ENCODE results near the gene REG1A. TPM values are rescaled to one million over a fixed set of nuclear protein-coding genes. Genes with fewer than 3 reads are reported as not detected.

REG1A gene
- total RNA-seq, 2 donors from 2014 or later = not detected

GRCh38 chr2:79103214-79103613 is 17.1 kb upstream of the REG1A start:
- no peak overlapping the region for H3K27ac Mint-ChIP-seq
- H3K4me1 Mint-ChIP-seq = no peaks in the 10 kb centered on the region
- no peaks in the 10 kb centered on the region for H3K9me3 ChIP-seq (ENCODE audit: control insufficient read depth, low read length, poor library complexity, severe bottlenecking)
- DNase-seq (no peak), ATAC-seq (no peak)
- H3K27me3 Mint-ChIP-seq = no peaks in the 10 kb centered on the region
- no peak overlapping the region for H3K4me3 Mint-ChIP-seq
- H3K36me3 Mint-ChIP-seq (ENCODE audit: low read depth) = no peaks in the 10 kb centered on the region

- no peaks in the 10 kb centered on the region for H3K4me1 Mint-ChIP-seq
- ATAC-seq = no peak
- H3K27ac Mint-ChIP-seq = no peak overlapping the region
- no peaks in the 10 kb centered on the region for H3K9me3 ChIP-seq (ENCODE audit: control insufficient read depth, low read length, poor library complexity, severe bottlenecking)
- no peaks in the 10 kb centered on the region for H3K36me3 Mint-ChIP-seq (ENCODE audit: low read depth)
- no peaks in the 10 kb centered on the region for H3K27me3 Mint-ChIP-seq
- no peak overlapping the region for H3K4me3 Mint-ChIP-seq
- DNase-seq = no peak
These were observed 15.0 kb upstream of the REG1A start for GRCh38 chr2:79105259-79105658.

DNA sequence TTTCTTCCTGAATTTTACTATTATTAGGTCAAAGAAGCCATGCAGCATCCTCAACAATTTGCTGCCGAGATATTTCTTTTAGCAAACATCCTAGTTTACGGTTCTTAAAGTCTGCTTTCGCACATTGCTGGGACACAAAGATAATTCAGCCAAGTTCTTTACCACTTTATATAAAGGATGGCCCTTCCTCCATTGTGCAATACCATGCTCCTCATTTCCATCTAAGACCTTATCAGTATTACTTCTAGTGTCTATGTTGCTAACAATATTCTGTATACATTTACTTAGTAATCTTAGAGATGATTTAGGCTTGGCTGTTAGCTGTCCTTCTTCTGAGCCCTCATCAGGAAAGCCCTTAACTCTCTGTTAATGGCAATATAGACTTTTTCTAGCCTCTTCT is 8.0 kb upstream of the REG1A start:
- no peaks in the 10 kb centered on the region for H3K9me3 ChIP-seq (ENCODE audit: control insufficient read depth, low read length, poor library complexity, severe bottlenecking)
- Mint-ChIP-seq H3K36me3 (ENCODE audit: low read depth) (no peaks in the 10 kb centered on the region), H3K27ac (no peak overlapping the region)

GRCh38 chr2:79114797-79115494 is 5.3 kb upstream of the REG1A start:
- Mint-ChIP-seq H3K4me3 (no peak overlapping the region), H3K4me1 (no peaks in the 10 kb centered on the region), H3K27me3 (no peaks in the 10 kb centered on the region), H3K36me3 (ENCODE audit: low read depth) (no peaks in the 10 kb centered on the region), H3K27ac (no peak overlapping the region)
- ATAC-seq = no peak
- no peaks in the 10 kb centered on the region for H3K9me3 ChIP-seq (ENCODE audit: control insufficient read depth, low read length, poor library complexity, severe bottlenecking)
- no peak for DNase-seq

More for the DNA sequence above, 8.0 kb upstream of the REG1A start:
- no peak for DNase-seq
- Mint-ChIP-seq H3K27me3 (no peaks in the 10 kb centered on the region), H3K4me1 (no peaks in the 10 kb centered on the region), H3K4me3 (no peak overlapping the region)
- no peak for ATAC-seq

- Mint-ChIP-seq H3K4me1 (no peaks in the 10 kb centered on the region), H3K27me3 (no peaks in the 10 kb centered on the region), H3K36me3 (ENCODE audit: low read depth) (no peaks in the 10 kb centered on the region), H3K27ac (no peak overlapping the region), H3K4me3 (no peak overlapping the region)
- no peak for ATAC-seq
- H3K9me3 ChIP-seq (ENCODE audit: control insufficient read depth, low read length, poor library complexity, severe bottlenecking) = no peaks in the 10 kb centered on the region
- DNase-seq = no peak
These were observed 3.0 kb upstream of the REG1A start for GRCh38 chr2:79116997-79117928.

DNA sequence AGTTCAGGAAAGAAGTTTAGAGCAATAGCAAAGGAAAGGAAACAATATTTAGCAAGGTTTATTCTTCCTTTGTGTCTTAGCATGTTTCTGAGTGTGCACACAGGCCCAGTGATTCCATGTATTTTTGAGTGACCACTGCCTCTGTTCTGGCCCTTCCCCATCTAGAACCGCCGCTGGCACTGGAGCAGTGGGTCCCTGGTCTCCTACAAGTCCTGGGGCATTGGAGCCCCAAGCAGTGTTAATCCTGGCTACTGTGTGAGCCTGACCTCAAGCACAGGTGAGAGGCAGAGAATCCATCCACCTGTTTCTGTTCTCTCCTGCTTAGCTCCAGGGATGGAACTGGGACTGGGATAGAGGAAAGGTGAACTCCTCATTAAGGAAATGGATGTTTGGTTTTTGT is 2.4 kb downstream of the REG1A start:
- H3K4me3 Mint-ChIP-seq = no peak overlapping the region
- no peaks in the 10 kb centered on the region for H3K9me3 ChIP-seq (ENCODE audit: control insufficient read depth, low read length, poor library complexity, severe bottlenecking)
- no peak for ATAC-seq
- no peaks in the 10 kb centered on the region for H3K36me3 Mint-ChIP-seq (ENCODE audit: low read depth)
- H3K4me1 Mint-ChIP-seq = no peaks in the 10 kb centered on the region
- no peak for DNase-seq
- no peak overlapping the region for H3K27ac Mint-ChIP-seq
- no peaks in the 10 kb centered on the region for H3K27me3 Mint-ChIP-seq

GRCh38 chr2:79124907-79125720 is 4.8 kb downstream of the REG1A start:
- Mint-ChIP-seq H3K4me3 (no peak overlapping the region), H3K27me3 (no peaks in the 10 kb centered on the region), H3K36me3 (ENCODE audit: low read depth) (no peaks in the 10 kb centered on the region), H3K4me1 (no peaks in the 10 kb centered on the region), H3K27ac (no peak overlapping the region)
- DNase-seq = no peak
- H3K9me3 ChIP-seq (ENCODE audit: control insufficient read depth, low read length, poor library complexity, severe bottlenecking) = no peaks in the 10 kb centered on the region
- ATAC-seq = no peak

GRCh38 chr2:79125721-79125985 is 5.4 kb downstream of the REG1A start:
- no peaks in the 10 kb centered on the region for H3K36me3 Mint-ChIP-seq (ENCODE audit: low read depth)
- ATAC-seq (no peak), DNase-seq (no peak)
- H3K9me3 ChIP-seq (ENCODE audit: control insufficient read depth, low read length, poor library complexity, severe bottlenecking) = no peaks in the 10 kb centered on the region
- H3K4me1 Mint-ChIP-seq = no peaks in the 10 kb centered on the region
- H3K27me3 Mint-ChIP-seq = no peaks in the 10 kb centered on the region
- H3K27ac Mint-ChIP-seq = no peak overlapping the region
- H3K4me3 Mint-ChIP-seq = no peak overlapping the region

DNA sequence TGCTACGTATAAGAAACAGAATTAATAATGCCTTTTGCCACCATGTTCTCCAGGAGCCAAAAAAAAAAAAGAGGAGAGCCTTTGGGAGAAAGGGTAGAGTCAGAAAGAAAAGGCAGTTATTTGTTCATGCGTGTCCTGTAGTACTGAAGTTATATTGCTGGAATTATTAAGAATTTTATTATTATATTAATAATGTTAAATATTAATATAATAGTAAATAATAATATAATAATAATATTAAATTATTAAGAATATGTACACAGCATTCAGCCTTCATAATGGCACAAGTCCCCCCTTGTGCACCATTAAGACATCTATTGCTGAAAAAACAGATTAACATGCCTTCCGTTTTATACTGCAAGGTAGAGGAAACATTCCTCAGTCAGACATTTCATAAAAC is 8.1 kb downstream of the REG1A start:
- Mint-ChIP-seq H3K4me3 (no peak overlapping the region), H3K36me3 (ENCODE audit: low read depth) (no peaks in the 10 kb centered on the region), H3K27ac (no peak overlapping the region), H3K27me3 (no peaks in the 10 kb centered on the region), H3K4me1 (no peaks in the 10 kb centered on the region)
- DNase-seq (no peak), ATAC-seq (no peak)
- H3K9me3 ChIP-seq (ENCODE audit: control insufficient read depth, low read length, poor library complexity, severe bottlenecking) = no peaks in the 10 kb centered on the region

DNA sequence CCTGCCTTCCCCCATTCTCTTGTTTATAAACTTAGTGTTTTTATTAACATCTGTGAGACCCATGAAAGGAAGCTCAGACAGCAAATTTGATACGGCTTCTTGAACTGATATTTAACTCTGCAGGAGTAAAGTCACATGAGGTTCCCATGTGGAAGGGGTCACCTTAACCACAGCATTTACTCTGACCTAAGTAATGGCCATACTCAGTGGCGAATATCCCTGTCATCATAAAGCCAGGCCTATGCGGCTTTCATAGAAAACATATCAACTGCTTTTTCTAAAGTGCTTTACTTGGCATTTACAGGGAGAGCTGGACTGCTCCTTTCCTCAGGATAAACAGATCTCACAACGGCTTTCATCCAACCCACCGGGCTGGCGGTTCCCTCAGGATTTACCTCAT is 9.0 kb downstream of the REG1A start:
- ATAC-seq = no peak
- H3K4me1 Mint-ChIP-seq = no peaks in the 10 kb centered on the region
- H3K36me3 Mint-ChIP-seq (ENCODE audit: low read depth) = no peaks in the 10 kb centered on the region
- no peaks in the 10 kb centered on the region for H3K9me3 ChIP-seq (ENCODE audit: control insufficient read depth, low read length, poor library complexity, severe bottlenecking)
- H3K4me3 Mint-ChIP-seq = no peak overlapping the region
- no peaks in the 10 kb centered on the region for H3K27me3 Mint-ChIP-seq
- no peak overlapping the region for H3K27ac Mint-ChIP-seq
- no peak for DNase-seq

- ATAC-seq (no peak), DNase-seq (no peak)
- H3K27me3 Mint-ChIP-seq = no peaks in the 10 kb centered on the region
- no peak overlapping the region for H3K4me3 Mint-ChIP-seq
- no peaks in the 10 kb centered on the region for H3K4me1 Mint-ChIP-seq
- no peak overlapping the region for H3K27ac Mint-ChIP-seq
- H3K9me3 ChIP-seq (ENCODE audit: control insufficient read depth, low read length, poor library complexity, severe bottlenecking) = no peaks in the 10 kb centered on the region
- H3K36me3 Mint-ChIP-seq (ENCODE audit: low read depth) = no peaks in the 10 kb centered on the region
These were observed 9.5 kb downstream of the REG1A start for GRCh38 chr2:79129804-79130203.

DNA sequence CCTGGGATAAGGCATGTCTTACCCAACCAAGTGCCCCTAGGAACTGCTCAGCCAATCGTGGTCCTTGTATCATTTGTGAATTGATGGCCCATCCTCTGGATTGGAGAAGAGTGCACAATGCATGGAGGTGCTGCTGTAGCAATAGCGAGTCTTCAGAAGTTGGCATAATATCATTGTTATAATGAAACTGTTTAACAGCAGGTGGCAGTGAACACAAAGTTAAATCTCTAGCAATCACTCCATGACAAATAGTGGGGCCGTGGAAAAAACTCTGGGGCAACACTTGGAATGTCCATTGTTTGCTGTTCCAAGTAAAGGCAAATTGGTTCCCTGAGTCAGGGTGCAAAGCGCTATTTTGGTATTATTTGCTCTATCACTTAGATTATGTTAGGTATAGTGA is 11.4 kb downstream of the REG1A start:
- no peak for DNase-seq
- Mint-ChIP-seq H3K4me1 (no peaks in the 10 kb centered on the region), H3K27me3 (no peaks in the 10 kb centered on the region), H3K36me3 (ENCODE audit: low read depth) (no peaks in the 10 kb centered on the region), H3K4me3 (no peak overlapping the region), H3K27ac (no peak overlapping the region)
- H3K9me3 ChIP-seq (ENCODE audit: control insufficient read depth, low read length, poor library complexity, severe bottlenecking) = no peaks in the 10 kb centered on the region
- ATAC-seq = no peak

DNA sequence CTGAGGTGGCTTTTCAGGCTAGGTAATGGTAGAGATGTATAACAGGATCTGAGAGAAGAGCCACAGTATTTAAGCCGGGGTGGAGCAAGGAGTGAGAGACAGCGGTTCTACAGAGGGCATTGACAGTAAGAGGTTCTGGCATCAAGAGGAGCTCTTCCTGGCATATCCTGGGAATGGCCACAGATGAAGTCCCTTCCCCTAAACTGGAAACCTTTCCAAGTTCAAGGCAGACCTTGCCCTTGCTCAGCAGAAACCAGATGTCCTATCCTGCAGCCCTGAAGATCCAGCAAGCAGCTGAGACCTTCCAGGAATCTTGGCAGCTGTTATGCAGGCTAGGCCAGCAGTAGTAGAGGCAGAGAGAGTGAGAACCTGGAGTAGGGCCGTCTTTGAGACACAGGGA is 18.1 kb downstream of the REG1A start:
- Mint-ChIP-seq H3K36me3 (ENCODE audit: low read depth) (no peaks in the 10 kb centered on the region), H3K27me3 (no peaks in the 10 kb centered on the region), H3K4me3 (no peak overlapping the region), H3K27ac (no peak overlapping the region), H3K4me1 (no peaks in the 10 kb centered on the region)
- DNase-seq (no peak), ATAC-seq (no peak)
- no peaks in the 10 kb centered on the region for H3K9me3 ChIP-seq (ENCODE audit: control insufficient read depth, low read length, poor library complexity, severe bottlenecking)
